Ectodermal cell (in vitro differentiated cells): ENCODE data around the gene MRC1.
"Not testable (repeated sequence)": the region's sequence is repeated elsewhere in the genome, so short reads cannot be mapped to it uniquely, and the experiment has no call there.

Source experiments
- H3K27ac ChIP-seq: 2 replicates; pipeline ENCODE4 v1.7.0; 2013; ENCODE audit warnings: mild to moderate bottlenecking, low read depth, low read length; ENCODE audit not compliant: insufficient read depth, poor library complexity, severe bottlenecking
- H3K27me3 ChIP-seq: 2 replicates; pipeline ENCODE4 v1.7.0; 2013; ENCODE audit warnings: mild to moderate bottlenecking, low read length; ENCODE audit not compliant: insufficient read depth, control insufficient read depth, poor library complexity, severe bottlenecking
- H3K36me3 ChIP-seq: one replicate; pipeline ENCODE4 v1.7.0; 2013; ENCODE audit warnings: low read length; ENCODE audit not compliant: control insufficient read depth, insufficient read depth
- H3K4me1 ChIP-seq: one replicate; pipeline ENCODE4 v1.7.0; 2013; ENCODE audit warnings: low read length; ENCODE audit not compliant: control insufficient read depth, insufficient read depth
- H3K4me3 ChIP-seq: 2 replicates; pipeline ENCODE4 v1.7.0; 2013; ENCODE audit warnings: low read depth, low read length, control low read depth; ENCODE audit not compliant: insufficient read depth
- H3K9me3 ChIP-seq: 2 replicates; pipeline ENCODE4 v1.7.0; 2013; ENCODE audit warnings: mild to moderate bottlenecking, low read length, moderate library complexity; ENCODE audit not compliant: control insufficient read depth
- WGBS, 2 experiments: methylation state at CpG; one replicate each; pipeline ENCODE4 v1.1.7; 2013; ENCODE audit warnings: missing lambda C conversion rate in 2 of 2; 5-methylcytosine and 5-hydroxymethylcytosine counted together

Gene MRC1

DNA sequence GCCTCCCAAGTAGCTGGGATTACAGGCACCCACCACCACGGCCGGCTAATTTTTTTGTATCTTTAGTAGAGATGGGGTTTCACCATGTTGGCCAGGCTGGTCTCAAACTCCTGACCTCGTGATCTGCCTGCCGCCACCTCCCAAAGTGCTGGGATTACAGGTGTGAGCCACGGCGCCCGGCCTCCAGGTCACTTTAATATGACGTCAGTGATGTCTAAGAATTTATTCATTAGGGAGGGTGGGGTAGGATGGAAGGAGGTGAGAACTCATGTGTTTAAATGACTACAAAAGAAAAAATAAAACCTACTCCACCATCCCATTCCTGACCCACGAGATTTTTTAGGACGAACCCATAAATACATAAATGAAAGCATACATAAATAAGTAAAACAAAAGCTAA lies 145.2 kb downstream of the MRC1 start:
- not testable (repeated sequence) for H3K27ac ChIP-seq, H3K27me3 ChIP-seq, H3K4me3 ChIP-seq, H3K9me3 ChIP-seq, H3K36me3 ChIP-seq, H3K4me1 ChIP-seq
- 84 to 95% methylated on average over 8 to 10 of the region's 10 CpGs for WGBS, 2 experiments

DNA sequence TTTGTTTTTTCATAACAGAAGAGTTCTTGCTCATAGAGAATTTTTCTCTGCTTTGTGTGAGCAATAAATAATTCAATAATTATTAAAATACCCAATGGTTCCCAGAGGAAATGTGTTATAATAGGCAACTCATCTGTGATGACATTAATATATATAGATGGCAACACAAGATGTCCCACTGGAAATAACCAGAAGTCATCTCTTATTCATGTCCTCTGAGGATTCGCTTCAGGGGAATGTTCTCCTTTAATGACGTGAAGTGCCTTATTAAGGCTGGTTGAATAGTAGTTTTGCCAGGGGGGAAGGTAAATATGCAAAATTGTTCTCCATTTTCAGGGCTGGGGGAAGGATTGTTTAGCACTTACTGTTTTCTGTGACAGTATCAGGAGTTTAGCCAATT lies 145.7 kb downstream of the MRC1 start:
- Histone ChIP-seq H3K4me3 (no peak overlapping the region), H3K27ac (no peak overlapping the region), H3K9me3 (no peaks in the 10 kb centered on the region), H3K4me1 (no peaks in the 10 kb centered on the region), H3K36me3 (no peaks in the 10 kb centered on the region), H3K27me3 (no peaks in the 10 kb centered on the region)
- 94% methylated on average over 2 of the region's 2 CpGs for WGBS, 2 experiments

DNA sequence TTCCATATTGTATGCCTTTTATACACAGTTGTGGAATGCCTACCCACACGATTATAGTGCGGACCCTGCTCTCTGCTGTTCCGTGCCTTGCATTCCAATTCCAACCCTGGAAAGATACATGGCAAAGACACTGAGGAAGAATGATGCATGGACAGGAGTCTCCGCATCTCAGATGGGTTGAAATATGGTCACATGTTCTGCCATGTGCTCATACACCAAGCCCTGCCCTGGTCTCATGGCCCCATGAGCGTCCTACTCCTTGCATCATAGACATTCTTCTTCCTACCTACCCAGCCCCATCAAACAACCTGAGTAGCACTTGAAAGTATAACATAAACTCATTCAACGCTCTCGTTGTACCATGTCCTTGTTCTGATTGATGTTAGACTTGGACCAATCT lies 148.9 kb downstream of the MRC1 start:
- Histone ChIP-seq H3K9me3 (no peaks in the 10 kb centered on the region), H3K4me1 (no peaks in the 10 kb centered on the region), H3K36me3 (no peaks in the 10 kb centered on the region), H3K4me3 (no peak overlapping the region), H3K27ac (no peak overlapping the region), H3K27me3 (no peaks in the 10 kb centered on the region)
- WGBS, 2 experiments, result 91 to 95% methylated on average over 7 of the region's 7 CpGs

DNA sequence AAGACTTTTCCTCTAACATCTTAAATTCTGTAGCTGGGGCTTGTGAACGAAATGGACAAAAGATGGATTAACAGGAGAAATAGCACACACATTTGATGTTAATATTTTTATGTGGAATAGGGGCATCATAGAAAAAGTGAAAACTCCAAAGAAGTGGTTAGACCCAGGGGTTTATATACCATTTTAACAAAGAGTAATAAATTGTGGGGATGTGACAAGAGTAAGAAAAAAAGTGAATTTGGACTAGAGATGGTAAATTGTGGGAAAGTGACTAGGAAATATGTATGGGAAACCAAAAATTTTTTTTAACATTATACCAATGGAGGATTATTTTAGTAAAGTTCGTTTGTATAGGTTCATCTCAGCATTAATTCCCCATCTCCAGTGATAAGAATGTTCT lies 150.7 kb downstream of the MRC1 start:
- Histone ChIP-seq H3K9me3 (no peaks in the 10 kb centered on the region), H3K4me1 (no peaks in the 10 kb centered on the region), H3K27me3 (no peaks in the 10 kb centered on the region), H3K27ac (no peak overlapping the region), H3K36me3 (no peaks in the 10 kb centered on the region), H3K4me3 (no peak overlapping the region)
- 83 to 86% methylated on average over 1 to 2 of the region's 2 CpGs for WGBS, 2 experiments
